Stimulated activated CD8-positive, alpha-beta memory T cell treated with anti-CD3 and anti-CD28 coated beads, Interleukin-12 subunit alpha, Interleukin-12 subunit beta, amount 100 ng/mL, for 24 hours (primary cell): ENCODE data around the gene KIF5A.

Experiments
- DNase-seq: peaks from one replicate; pipeline ENCODE4 v3.0.0-alpha.2; 2020; ENCODE audit errors: extremely low read depth

Gene KIF5A

GRCh38 chr12:57620245-57620935, 70.5 kb downstream of the KIF5A start:
- no peak for DNase-seq

GRCh38 chr12:57620936-57621496, 71.2 kb downstream of the KIF5A start:
- DNase-seq = no peak

DNA sequence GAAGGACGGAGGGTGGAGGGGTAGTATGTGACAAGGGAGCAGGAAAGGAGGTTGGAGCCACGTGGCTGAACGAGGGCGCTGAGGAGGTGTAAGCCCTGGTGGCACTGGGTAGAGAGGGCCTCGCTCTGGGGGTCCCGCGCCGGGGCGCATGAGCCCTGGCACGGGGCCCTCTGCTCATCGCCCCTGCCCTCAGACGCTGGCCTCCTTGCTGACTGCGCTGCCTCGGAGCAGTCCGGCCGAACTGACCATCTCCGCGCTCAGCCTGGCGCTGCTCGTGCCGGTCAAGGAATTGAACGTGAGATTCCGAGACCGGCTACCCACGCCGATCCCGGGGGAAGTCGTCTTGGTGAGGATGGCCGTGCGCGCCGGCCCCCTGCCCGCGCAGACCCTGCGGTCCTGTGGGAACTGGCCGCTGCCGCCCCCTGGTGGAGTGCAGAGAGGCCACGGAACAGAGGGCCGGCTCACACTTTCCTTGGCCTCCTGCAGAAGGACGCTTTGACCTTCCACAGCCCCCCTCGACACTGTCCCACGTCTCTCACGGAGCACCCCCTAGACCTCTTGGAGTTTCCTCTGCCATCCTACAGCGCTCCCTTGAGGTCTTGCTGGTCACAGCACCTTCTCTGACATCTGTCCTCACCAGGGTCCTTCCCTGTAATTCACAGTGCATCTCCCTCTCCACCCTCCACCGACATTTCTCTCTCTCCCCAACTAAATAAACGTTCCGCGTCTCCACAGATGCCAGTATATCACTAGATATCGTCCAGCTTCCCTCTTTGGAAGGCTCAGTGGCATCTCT, 71.9 kb downstream of the KIF5A start:
- no peak for DNase-seq

- DNase-seq = no peak
These were observed 72.7 kb downstream of the KIF5A start for GRCh38 chr12:57622293-57623245.

DNA sequence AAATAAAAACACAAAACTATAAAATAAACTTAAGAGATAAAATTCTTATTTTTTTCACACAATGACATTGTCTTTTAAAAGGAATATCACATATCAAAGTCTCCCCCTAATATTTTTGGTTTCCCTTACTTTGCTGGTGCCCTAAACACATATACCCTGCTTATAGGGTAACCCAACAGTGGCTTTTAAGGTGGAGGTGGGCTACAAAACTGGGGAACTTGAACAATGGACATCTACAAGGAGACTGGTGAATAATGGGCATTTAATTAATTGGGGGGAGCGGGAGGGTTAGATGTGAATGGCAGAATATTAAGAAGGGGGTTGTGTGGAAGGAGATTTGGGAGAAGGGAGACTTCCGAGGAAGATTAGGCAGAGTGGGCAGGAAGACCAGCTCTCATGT, 73.5 kb downstream of the KIF5A start:
- no peak for DNase-seq

DNA sequence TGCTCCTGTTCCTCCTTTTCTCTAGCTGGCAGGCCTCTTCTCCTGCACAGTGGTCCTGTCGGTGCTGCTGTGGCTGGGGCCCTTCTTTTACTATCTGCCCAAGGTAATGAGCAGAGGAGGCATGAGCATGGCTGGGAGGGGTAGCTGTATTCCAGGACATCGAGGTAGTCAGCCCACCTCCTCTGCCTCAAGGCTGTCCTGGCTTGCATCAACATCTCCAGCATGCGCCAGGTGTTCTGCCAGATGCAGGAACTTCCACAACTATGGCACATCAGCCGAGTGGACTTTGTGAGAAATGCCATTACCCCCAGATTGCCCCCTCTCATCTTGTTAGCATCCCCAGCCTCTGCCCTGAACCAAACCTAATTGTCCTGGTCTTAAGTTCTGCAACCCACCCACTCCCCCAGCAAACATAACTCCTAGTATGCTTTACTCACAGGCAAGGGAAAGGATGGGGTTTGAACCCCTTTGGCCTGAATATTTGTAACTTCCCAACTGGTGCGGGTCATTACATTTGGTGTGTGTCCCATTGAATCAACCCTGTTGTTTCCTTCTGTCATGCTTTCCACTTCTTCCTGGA, 74.1 kb downstream of the KIF5A start:
- DNase-seq = no peak

GRCh38 chr12:57624441-57625220, 74.8 kb downstream of the KIF5A start:
- no peak for DNase-seq

DNA sequence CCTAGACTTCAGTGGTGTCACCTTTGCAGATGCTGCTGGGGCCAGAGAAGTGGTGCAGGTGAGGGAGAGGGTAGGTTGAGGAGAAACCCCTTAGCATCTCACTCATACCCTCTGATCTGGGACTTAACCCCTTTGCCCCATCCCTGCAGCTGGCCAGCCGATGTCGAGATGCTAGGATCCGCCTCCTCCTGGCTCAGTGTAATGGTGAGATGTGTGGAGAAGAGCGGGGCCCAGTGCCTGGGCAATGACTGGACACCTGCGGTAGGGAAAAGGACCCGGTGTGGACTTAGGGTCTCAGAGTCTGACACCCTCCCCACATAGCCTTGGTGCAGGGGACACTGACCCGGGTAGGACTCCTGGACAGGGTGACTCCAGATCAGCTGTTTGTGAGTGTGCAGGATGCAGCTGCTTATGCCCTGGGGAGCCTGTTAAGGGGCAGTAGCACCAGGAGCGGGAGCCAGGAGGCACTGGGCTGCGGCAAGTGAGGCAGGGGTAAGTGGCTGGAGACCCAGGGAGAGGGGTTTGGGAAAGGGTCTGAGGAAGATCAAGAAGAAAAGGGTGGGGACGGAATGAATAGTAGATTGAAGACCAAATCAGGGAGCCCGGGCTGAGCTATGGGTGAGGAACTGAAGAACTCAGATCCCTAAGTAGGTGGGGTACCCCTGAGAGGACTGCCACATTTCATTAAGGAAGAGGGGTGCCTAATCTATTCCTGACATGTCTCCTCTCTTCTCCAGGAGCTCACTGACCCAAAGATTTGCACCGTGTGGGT, 75.6 kb downstream of the KIF5A start:
- DNase-seq = no peak

- no peak for DNase-seq
These were observed 76.5 kb downstream of the KIF5A start for GRCh38 chr12:57626111-57626920.

- no peak for DNase-seq
These were observed 77.1 kb downstream of the KIF5A start for GRCh38 chr12:57626921-57627445.

GRCh38 chr12:57627501-57628279, 77.8 kb downstream of the KIF5A start:
- no peak for DNase-seq

- no peak for DNase-seq
These were observed 78.7 kb downstream of the KIF5A start for GRCh38 chr12:57628280-57629191.

DNA sequence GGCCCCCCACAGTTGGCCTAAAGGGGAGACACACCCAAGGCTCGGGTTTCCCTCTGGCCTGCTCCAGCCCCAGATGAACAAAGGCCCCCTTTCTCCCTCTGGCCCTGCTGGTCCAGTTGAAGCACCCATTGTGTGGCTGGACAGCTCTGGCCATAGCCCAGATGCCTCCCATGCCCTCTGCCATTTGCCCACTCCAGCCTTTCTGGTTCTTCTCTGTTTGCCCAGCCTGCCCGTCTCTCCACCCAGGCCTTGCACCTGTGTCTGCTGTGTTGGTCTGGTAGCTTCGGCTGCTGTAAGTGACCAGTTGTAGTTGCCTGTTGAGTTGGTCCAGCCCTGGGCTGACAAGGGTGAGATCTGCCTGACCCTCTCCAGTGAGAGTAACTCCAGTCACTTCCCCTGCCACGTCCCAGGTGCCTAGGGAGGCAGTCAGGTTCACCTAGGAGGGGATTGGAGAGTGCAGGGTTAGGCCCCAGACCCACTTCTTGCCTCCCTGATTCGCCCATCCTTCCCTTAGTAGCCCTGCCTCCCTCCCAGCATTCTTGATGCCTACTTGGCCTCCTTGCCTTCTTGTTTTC, 80.1 kb downstream of the KIF5A start:
- DNase-seq = no peak

DNA sequence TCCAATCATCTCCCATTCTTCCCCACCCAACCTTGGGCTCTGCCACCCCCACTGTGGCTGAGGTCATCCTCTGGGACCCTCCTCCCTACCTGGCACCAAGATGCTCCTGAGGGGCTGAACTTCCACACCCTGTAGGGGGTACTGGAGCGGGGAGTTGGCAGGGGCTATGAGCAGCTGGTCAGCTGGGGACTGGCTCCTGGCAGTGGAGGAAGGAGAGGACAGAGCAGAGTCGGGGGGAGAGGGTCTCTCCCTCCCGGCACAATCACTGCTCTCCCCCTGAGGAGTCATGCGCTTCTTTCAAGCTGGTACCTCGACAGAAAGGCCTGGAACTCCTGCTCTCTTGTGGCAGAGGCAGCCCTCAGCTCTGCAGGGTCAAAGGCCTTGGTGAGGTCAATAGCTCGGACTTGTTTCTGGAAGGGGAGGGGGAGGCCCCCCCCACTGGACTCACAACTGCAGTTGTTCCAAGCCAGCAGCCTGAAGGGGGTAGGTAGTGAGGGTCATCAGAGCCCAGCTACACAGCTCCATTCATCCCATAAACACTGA, 81.1 kb downstream of the KIF5A start:
- no peak for DNase-seq

- DNase-seq = no peak
These were observed 81.8 kb downstream of the KIF5A start for GRCh38 chr12:57631566-57632072.
